HCT116 (cell line): Measurements from ENCODE around the gene RPH3AL. TPM values are rescaled to one million over a fixed set of nuclear protein-coding genes. Genes with fewer than 3 reads are reported as not detected.

Experiments
- ATAC-seq: fragments of 200-7000 bp; cut with Tn5 transposase; 2 replicates; pipeline ENCODE4 v1.9.1; 2020; ENCODE audit warnings: mild to moderate bottlenecking, moderate library complexity
- BruUV-seq: library from RNA; stranded (reverse); fragments of 400-500 nt; replicated peaks from 2 replicates; lab custom pipeline; 2021; lab: Mats Ljungman, UMichigan
- CTCF ChIA-PET: fragments of 300-600 bp; sonication (Branson Sonifier 250); formaldehyde crosslinking; loops from one replicate; lab custom pipeline; 2021; ENCODE audit warnings: antibody characterized with exemption; lab: Charles Lee
- POLR2A ChIA-PET: fragments of 300-600, 350-600 bp; sonication (Branson Sonifier 250); formaldehyde crosslinking; loops from one replicate; lab custom pipeline; 2021; ENCODE audit warnings: antibody characterized with exemption; lab: Charles Lee
- RAD21 ChIA-PET, 2 experiments: fragments of 300-600 bp; sonication (Branson Sonifier 250); formaldehyde crosslinking; loops; one replicate each; lab custom pipeline; 2023; ENCODE audit warnings: low total read pairs in 2 of 2; ENCODE audit not compliant: uncharacterized antibody in 2 of 2, unreplicated experiment in 2 of 2, low non-redundant PET in 1 of 2; lab: Charles Lee
- DNase-seq: peaks from one replicate; pipeline ENCODE4 v3.0.0-alpha.2; 2010; ENCODE audit warnings: low read depth, low spot score
- H2AFZ ChIP-seq: fragments of 200-600 bp; shearing (Covaris generic), sonication (generic); 2 replicates; pipeline ENCODE4 v1.6.1; 2017; ENCODE audit warnings: low read depth, mixed run types, mixed read lengths, antibody characterized with exemption, low read length; ENCODE audit not compliant: poor library complexity, severe bottlenecking
- H3K27ac ChIP-seq: 2 replicates; pipeline ENCODE4 v1.5.1; 2012; ENCODE audit warnings: low read depth, low read length
- H3K27me3 ChIP-seq: fragments of 200-600 bp; sonication (generic); 2 replicates; pipeline ENCODE4 v1.6.1; 2016; ENCODE audit warnings: mixed run types, low read length, mixed read lengths; ENCODE audit not compliant: insufficient read depth
- H3K36me3 ChIP-seq, 2 experiments: fragments of 200-500 bp in 1 of 2; fragments of 200-600 bp in 1 of 2; sonication (Bioruptor generic) in 1 of 2; sonication (generic) in 1 of 2; 2 replicates each; pipeline versions ENCODE4 v1.5.1 to v1.6.1; 2014 to 2016; ENCODE audit warnings: low read length in 2 of 2, inconsistent platforms in 1 of 2, mixed read lengths in 1 of 2, mixed run types in 1 of 2; ENCODE audit not compliant: insufficient read depth in 2 of 2, control insufficient read depth in 1 of 2
- H3K4me1 ChIP-seq, 2 experiments: fragments of 200-600 bp in 1 of 2; sonication (generic) in 1 of 2; 2 replicates each; pipeline versions ENCODE4 v1.5.1 to v1.6.1; 2012 to 2017; ENCODE audit warnings: low read length in 2 of 2, inconsistent platforms in 1 of 2, mild to moderate bottlenecking in 1 of 2, mixed read lengths in 1 of 2, mixed run types in 1 of 2, moderate library complexity in 1 of 2; ENCODE audit not compliant: insufficient read depth in 2 of 2, control insufficient read depth in 1 of 2
- H3K4me2 ChIP-seq: fragments of 200-600 bp; sonication (generic); 2 replicates; pipeline ENCODE4 v1.6.1; 2017; ENCODE audit warnings: mixed run types, low read length, mixed read lengths
- H3K4me3 ChIP-seq, 2 experiments: fragments of 200-600 bp in 1 of 2; sonication (generic) in 1 of 2; replicated peaks in 1 of 2; 2 replicates each; pipeline ENCODE4 v1.5.1; 2011 to 2016; ENCODE audit warnings: low read length in 2 of 2, control low read depth in 1 of 2, low read depth in 1 of 2, mild to moderate bottlenecking in 1 of 2, mixed read lengths in 1 of 2, mixed run types in 1 of 2
- H3K79me2 ChIP-seq: fragments of 200-600 bp; sonication (generic); 2 replicates; pipeline ENCODE4 v1.6.1; 2017; ENCODE audit warnings: mild to moderate bottlenecking, mixed run types, low read length, moderate library complexity, mixed read lengths; ENCODE audit not compliant: insufficient read depth
- H3K9ac ChIP-seq: fragments of 200-600 bp; sonication (generic); 2 replicates; pipeline ENCODE4 v1.6.1; 2016; ENCODE audit warnings: low read length, mixed read lengths
- H3K9me2 ChIP-seq: fragments of 200-600 bp; sonication (generic), shearing (Covaris generic); 2 replicates; pipeline ENCODE4 v1.6.1; 2017; ENCODE audit warnings: mixed run types, mild to moderate bottlenecking, moderate library complexity; ENCODE audit not compliant: insufficient read depth
- H3K9me3 ChIP-seq, 2 experiments: fragments of 200-500 bp in 1 of 2; fragments of 200-600 bp in 1 of 2; sonication (Bioruptor generic) in 1 of 2; sonication (generic) in 1 of 2; 2 replicates each; pipeline ENCODE4 v1.6.1; 2014 to 2017; ENCODE audit warnings: low read length in 2 of 2, mixed read lengths in 2 of 2, inconsistent platforms in 1 of 2, low read depth in 1 of 2, mild to moderate bottlenecking in 1 of 2, mixed run types in 1 of 2, moderate library complexity in 1 of 2; ENCODE audit not compliant: control insufficient read depth in 1 of 2, insufficient read depth in 1 of 2
- H4K20me1 ChIP-seq: fragments of 200-600 bp; sonication (generic), shearing (Covaris generic); 2 replicates; pipeline ENCODE4 v1.6.1; 2017; ENCODE audit warnings: mixed run types, mild to moderate bottlenecking, moderate library complexity; ENCODE audit not compliant: insufficient read depth
- ELF1 ChIP-seq: IDR thresholded peaks from 2 replicates; pipeline ENCODE4 v1.6.1; 2012; ENCODE audit warnings: low read depth, borderline replicate concordance
- JUND ChIP-seq: IDR thresholded peaks from 2 replicates; pipeline ENCODE4 v1.6.1; 2012
- POLR2A ChIP-seq: IDR thresholded peaks from 2 replicates; pipeline ENCODE4 v1.7.0; 2011; ENCODE audit warnings: borderline replicate concordance; ENCODE audit not compliant: insufficient read depth, insufficient read length; ENCODE audit errors: extremely low read depth
- SRF ChIP-seq: IDR thresholded peaks from 2 replicates; pipeline ENCODE4 v1.6.1; 2012; ENCODE audit warnings: low read depth
- intact Hi-C: fragments of 100-400 bp; cut with micrococcal nuclease; formaldehyde crosslinking; loops from 2 replicates; pipeline ENCODE4 v1.10.0; 2022
- total RNA-seq: library from RNA; stranded (reverse); gene quantifications from one replicate; pipeline ENCODE4 v1.2.1, GENCODE V29; 2021; ENCODE audit not compliant: unreplicated experiment
- TF ChIP-seq, protein P1 (sequence below), 3 experiments: fragments of 200-600 bp in 1 of 3; sonication (generic) in 1 of 3; IDR thresholded peaks in 2 of 3; conservative IDR thresholded peaks in 1 of 3; 2 replicates each; pipeline ENCODE4 v1.5.1; 2012 to 2017; ENCODE audit warnings: low read depth in 2 of 3, low read length in 2 of 3, antibody characterized with exemption in 1 of 3, borderline replicate concordance in 1 of 3, control low read depth in 1 of 3, mild to moderate bottlenecking in 1 of 3, mixed read lengths in 1 of 3, mixed run types in 1 of 3, moderate library complexity in 1 of 3; ENCODE audit not compliant: insufficient read depth in 1 of 3
- TF ChIP-seq, protein P2 (sequence below): IDR thresholded peaks from 2 replicates; pipeline ENCODE4 v1.6.1; 2011; ENCODE audit warnings: mild to moderate bottlenecking, low read length, moderate library complexity; ENCODE audit not compliant: insufficient replicate concordance; ENCODE audit errors: extremely low read depth

Gene RPH3AL
- total RNA-seq, 1 experiment from 2014 or later: 17.0 TPM

DNA sequence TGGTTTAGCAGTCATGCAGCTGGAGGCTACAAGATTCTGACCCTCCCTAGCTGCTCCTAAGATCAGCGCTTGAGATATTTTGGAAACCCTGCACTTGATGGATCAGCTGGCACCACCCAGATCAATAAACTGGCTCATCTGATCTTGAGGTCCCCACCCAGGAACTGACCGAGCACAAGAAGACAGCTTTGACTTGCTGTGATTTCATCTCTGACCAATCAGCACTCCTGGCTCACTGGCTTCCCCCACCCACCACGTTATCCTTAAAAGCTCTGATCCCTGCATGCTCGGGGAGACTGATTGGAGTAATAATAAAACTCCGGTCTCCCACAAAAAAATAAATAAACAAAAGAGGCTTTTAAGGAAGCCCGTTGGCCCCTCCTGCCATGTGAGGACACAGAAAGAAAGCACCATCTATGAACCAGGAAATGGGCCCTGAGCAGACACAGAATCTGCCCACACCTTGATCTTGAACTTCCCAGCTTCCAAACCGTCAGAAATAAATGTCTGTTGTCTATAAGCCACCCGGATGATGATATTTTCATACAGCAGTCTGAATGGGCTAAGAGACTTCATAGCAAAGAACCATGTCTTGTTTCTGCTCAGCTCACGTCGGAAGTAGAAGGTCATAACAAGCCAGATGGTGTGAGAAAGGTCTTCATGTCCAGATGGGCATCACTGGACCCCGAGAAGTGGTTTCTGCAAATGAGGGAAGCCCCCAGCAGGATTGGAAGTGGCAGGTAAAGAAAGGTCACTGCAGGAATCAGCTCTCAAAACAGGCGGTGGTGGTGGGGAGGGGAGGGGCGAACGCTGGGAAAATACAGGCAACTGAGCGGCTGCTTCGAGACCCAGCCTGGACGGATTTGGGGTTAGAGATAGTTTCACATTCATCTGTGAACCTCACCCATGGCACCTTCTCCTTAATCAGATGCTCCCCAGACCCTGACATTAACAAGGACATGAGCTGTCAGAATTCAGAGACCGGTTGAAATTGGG lies 19.8 kb upstream of the RPH3AL start:
- TF ChIP-seq POLR2A (no peak), ELF1 (no peak), JUND (no peak), SRF (no peak)
- TF ChIP-seq, protein P1, sequence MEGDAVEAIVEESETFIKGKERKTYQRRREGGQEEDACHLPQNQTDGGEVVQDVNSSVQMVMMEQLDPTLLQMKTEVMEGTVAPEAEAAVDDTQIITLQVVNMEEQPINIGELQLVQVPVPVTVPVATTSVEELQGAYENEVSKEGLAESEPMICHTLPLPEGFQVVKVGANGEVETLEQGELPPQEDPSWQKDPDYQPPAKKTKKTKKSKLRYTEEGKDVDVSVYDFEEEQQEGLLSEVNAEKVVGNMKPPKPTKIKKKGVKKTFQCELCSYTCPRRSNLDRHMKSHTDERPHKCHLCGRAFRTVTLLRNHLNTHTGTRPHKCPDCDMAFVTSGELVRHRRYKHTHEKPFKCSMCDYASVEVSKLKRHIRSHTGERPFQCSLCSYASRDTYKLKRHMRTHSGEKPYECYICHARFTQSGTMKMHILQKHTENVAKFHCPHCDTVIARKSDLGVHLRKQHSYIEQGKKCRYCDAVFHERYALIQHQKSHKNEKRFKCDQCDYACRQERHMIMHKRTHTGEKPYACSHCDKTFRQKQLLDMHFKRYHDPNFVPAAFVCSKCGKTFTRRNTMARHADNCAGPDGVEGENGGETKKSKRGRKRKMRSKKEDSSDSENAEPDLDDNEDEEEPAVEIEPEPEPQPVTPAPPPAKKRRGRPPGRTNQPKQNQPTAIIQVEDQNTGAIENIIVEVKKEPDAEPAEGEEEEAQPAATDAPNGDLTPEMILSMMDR (IDR thresholded peaks at IDR 0.05 in 2 of 3, conservative IDR thresholded peaks at IDR 0.05 in 1 of 3; ENCODE audit: borderline replicate concordance in 1 of 3, insufficient read depth in 1 of 3, low read depth in 2 of 3, low read length in 2 of 3): no peak
- TF ChIP-seq, protein P2, sequence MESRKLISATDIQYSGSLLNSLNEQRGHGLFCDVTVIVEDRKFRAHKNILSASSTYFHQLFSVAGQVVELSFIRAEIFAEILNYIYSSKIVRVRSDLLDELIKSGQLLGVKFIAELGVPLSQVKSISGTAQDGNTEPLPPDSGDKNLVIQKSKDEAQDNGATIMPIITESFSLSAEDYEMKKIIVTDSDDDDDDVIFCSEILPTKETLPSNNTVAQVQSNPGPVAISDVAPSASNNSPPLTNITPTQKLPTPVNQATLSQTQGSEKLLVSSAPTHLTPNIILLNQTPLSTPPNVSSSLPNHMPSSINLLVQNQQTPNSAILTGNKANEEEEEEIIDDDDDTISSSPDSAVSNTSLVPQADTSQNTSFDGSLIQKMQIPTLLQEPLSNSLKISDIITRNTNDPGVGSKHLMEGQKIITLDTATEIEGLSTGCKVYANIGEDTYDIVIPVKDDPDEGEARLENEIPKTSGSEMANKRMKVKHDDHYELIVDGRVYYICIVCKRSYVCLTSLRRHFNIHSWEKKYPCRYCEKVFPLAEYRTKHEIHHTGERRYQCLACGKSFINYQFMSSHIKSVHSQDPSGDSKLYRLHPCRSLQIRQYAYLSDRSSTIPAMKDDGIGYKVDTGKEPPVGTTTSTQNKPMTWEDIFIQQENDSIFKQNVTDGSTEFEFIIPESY: no peak
- no peaks in the 10 kb centered on the region for H3K9me3 ChIP-seq
- no peak overlapping the region for H3K4me2 ChIP-seq
- ATAC-seq (no peak), DNase-seq (no peak)
- no peaks in the 10 kb centered on the region for H4K20me1 ChIP-seq
- intact Hi-C loops: no loop called here
- no peak overlapping the region for H3K9ac ChIP-seq
- H3K36me3 ChIP-seq: no peaks in the 10 kb centered on the region; a peak in 1 of 4 replicates
- H3K27me3 ChIP-seq: no peaks in the 10 kb centered on the region
- no peak overlapping the region for H3K27ac ChIP-seq
- no peaks in the 10 kb centered on the region for H3K9me2 ChIP-seq
- ChIA-PET RAD21 (no interaction called here), POLR2A (no interaction called here), CTCF (no interaction called here)
- H3K4me3 ChIP-seq: no peak overlapping the region
- H2AFZ ChIP-seq: no peak overlapping the region
- BruUV-seq: no TSS peak
- H3K79me2 ChIP-seq: no peaks in the 10 kb centered on the region
- H3K4me1 ChIP-seq: peaks cover 3 to 7% of the 10 kb centered on the region in 2 experiments; a peak in 1 of 4 replicates
